GM19193 (cell line): Measurements from ENCODE around the gene HHEX.

Experiments used
- POLR2A ChIP-seq: IDR thresholded peaks from 4 replicates; pipeline ENCODE4 v1.6.1; 2011; ENCODE audit not compliant: insufficient read depth, insufficient read length; ENCODE audit errors: extremely low read depth

Gene HHEX

DNA sequence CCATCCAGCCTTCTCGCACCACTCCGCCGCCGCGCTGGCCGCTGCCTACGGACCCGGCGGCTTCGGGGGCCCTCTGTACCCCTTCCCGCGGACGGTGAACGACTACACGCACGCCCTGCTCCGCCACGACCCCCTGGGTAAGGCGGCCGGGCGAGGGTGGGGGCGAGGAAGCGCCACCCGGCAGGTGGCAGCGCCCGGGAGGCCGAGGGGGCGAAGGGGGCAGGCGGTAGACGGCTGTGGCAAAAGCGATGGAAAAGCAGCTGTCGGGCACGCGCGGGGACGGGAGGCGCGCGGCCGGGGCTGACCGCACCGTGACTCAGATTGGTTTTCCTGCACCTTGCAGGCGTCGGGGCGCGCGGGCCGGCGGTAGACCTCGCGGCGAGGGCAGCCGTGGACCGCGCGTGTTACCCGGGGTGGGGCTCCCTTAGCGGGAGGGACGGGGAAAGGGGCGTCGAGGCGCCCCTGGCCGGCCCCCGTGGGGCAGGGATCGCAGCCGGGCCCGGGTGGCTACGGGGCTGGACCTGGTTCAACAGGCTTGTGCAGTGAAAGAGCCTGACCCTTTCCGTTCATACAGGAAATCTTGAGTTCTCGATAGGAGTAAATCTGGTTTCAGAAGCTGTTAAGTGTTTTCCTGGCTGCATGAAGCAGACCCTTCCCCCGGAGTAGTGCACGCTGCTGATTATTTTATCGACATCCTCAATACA, 608 bp downstream of the HHEX start:
- TF ChIP-seq POLR2A: no peak

DNA sequence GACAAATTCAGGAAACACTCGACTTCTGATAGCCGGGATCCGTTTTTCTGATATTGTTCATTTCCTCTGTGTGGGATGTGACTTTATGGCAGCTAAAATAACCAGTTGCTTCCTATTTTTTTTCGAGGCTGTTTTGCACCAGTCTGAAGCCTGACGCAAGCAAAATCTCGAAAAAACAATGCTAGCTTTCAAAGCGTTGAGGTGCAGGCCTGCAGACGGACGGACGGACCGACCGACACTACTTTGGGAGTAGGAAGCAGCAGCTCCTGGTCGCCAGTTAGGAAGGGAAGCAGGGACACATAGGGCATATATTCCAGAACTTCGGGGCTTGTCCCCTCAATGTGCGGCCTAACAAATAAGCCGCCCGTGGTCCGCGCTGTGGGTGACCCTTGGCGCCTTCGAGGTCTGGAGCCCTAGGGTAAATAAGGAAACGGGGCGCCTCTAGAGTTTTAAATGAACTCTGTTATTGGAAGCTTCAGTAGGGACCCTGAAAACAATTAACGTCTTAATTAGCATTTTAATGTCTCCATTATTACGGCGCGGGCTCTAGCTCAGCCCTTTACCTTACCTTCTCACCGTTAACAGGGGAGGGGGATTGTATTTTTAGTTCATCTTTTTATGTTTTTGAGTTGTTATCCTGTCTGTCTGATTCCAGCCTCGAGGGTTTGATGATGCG, 1.3 kb downstream of the HHEX start:
- TF ChIP-seq POLR2A: no peak

DNA sequence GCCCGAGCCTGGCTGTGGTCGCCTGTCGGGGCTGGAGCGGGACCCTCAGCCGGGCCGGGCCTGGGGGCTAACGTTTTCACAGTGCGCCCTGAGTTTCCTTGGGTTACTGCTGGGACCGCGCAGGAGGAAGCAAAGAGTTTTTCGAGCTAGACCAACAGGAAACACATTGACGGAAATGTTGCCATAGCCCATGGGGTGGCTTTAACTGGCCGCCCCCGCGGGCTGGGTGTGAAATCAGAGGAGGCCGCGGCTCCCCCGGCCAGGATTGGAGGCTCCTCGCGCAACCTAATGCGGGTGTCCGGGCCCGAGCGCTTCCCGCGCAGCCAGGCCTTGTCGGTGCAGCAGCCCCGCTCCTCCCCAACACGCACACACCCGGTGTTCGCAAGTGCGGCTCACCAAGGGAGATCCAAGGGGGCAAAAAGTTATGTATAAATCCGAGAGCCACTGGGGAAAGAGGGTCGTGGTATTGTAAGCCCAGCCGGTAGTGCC, 1.9 kb downstream of the HHEX start:
- no peak for TF ChIP-seq POLR2A

DNA sequence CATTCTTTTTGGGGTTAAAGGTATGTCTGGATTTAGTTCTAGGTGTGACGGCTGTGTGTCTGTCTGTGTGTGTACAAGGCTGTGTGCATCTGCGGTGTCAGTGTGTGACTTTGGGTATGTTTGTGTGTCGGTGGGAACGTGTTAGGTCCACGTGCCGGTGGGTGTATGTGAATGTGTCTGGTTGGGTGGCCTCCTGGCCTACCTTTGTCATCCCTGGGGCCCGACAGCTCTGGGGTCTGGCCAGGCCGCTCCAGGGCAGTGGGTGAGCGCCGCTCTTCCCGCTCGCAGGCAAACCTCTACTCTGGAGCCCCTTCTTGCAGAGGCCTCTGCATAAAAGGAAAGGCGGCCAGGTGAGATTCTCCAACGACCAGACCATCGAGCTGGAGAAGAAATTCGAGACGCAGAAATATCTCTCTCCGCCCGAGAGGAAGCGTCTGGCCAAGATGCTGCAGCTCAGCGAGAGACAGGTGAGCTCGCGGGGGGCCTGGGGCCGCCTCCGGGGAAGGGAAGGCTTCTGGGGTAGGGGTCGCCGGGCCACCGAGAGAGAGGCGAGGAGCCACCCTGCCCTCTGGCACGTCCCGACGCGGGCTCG, 2.4 kb downstream of the HHEX start:
- no peak for TF ChIP-seq POLR2A

DNA sequence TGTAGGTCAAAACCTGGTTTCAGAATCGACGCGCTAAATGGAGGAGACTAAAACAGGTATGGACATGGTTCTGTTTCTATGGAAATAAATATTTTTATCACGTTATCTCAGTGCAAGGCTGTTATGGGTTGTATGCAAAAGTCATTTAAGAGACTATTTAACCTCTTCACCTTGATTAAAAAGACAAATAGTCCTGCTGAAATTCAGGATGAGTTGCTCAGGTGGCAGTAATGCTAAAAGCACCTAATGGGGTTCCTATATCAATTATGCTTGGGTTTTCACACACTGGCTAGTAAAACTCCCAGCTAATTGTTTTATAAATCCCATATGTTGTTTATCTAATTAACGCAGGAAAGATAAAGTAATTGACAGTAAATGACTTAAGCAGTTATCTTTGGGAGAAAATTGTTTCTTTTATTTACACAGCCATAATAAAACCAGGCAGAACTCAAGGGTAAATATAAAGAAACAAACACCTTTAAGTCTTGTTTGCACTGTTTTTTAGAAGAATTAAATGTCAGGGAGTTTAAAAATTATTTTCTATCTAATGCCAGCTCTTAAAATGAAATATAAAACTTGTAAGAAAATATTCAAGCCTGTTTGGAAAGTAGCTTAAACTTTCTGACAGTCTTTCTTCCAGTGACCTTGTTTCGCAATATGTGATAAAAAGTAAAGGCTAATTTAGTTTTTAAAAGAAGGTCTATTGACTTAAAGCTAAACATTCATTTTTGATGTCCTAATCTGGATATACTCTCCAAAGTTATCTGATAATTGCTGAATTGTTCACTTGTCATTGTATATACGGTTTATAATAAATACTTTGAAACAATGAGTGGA, 3.2 kb downstream of the HHEX start:
- no peak for TF ChIP-seq POLR2A

DNA sequence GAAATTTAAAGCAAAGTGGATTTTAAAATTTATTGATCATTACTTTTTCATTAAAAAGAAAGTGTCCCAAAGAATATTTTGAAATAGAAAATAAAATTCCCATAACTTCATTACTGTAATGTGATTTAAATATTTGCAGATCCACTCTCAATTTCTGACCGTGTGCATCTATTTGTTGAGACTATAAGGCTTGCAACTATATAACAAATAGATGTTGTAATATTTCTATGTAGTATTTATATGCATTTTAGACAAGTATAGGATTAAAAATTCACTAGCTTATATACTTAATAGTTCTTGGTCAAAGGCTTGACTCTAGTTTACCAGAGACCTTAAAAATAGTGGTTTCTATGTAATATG, 3.8 kb downstream of the HHEX start:
- TF ChIP-seq POLR2A: no peak

DNA sequence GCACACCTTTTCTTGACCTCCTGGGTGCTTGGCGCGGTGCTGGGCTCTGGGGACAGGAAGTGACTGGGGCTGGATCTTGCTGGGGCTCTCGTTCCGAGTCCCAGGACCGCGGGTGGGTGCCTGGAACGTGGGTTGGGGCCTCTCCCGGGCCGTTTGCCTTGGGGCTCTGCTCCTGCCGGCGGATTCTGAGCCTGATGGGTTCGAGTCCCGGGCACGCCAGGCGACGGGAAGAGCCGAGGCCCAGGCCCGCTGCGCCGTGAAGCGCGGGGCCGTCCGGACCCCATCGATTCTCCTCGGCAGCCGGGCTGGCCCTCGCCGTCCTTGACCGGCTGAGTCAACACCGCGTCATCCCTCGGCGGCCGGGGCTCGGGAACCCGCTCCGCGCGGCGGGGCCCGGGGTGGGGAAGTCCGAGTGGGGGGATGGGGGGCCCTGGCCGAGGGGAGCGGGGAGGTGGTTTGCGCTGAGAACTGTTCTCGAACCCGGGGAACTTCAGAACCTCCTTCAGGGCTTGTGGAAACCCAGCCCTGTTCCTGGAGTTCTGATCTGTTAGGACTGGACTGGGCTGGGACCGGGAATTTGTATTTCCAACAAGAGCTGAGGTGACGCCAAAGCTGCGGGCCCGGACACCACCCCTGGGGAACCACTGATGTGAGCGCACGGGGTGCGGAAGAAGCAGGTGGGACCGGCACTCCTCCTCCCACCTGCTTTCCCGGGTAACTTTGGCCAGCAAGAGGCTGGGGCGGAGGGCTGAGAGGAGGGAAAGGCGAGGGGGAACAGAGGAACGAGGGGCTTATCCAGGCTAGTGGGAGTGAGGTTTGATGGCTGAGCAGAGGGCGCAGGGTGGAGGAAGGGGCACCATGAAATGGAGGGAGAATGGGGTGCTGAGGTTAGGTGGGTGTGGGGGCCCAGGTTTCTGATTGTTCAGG, 6.2 kb downstream of the HHEX start:
- no peak for TF ChIP-seq POLR2A

DNA sequence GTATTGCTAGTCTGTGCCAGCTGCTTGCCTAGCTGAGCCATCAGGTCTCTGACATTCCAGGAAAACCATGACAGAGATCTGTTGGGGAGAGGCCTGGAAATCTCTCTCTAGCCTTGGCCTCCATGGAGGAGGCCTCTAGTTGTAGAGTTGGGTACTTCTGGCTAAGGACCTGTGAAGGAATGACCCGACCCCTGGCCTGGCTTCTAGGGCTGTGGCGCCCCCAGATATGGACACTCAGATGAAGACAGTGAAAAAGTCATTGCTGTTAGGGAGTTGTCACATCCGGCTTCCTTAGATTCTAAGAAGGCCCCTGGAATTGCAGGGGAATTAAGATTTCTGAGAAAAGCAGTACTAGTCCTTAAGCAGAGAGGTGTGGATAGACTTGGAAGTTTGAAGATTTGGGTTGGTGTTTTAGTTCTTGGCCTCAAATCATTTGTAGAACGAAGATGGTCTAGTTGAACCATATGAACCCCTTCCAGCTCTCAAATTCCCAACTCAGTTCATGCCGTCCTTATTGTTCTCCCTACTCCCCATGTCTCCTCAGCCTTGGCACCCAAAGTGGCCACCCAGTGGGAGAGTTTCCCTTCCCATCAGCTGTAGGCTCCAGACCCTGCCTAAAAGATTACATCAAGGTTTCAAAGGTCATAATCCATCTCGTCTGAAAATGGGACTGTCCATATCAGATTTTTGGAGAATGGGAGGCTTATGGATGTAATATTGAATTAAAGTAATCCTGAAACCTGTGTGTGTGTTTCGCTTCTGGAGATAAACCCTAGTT, 7.0 kb downstream of the HHEX start:
- no peak for TF ChIP-seq POLR2A

DNA sequence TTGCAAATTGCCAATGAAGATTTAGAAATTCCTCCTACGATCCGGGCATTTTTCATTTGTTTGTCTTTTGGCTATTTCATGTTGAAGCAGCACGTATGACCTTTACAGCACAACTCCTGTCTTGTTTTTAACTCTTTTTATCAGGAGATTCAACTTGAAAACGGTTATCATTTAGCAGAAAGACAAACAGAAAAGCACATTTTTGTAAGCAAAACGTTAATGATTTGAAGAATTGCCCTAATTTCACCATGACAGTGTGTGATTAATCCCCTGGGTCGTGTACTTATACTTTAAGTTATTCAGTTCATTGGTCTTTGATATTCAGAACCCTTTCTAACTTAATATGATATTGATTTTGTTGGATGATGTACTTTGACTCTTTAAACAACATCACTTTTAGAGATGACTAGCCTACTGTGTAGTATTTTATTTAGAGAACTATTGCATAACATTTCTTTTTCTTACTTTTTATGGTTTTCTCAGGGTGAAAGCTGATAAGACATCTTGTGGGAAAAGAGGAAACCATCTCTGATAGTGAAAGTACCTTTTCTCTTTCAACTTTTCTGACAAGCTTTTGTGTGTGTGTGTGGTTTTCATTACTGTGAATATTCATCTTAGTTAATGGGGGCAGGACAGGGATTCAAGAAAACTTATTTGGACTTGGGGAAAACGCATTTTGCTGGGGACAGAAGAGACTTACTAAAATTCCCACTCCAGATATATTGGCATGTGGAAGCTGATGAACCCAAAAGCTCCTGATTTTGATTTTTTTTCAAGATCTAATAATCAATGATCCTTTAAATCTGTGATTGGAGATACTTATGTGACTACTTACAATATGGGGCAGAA, 8.1 kb downstream of the HHEX start:
- TF ChIP-seq POLR2A: no peak

DNA sequence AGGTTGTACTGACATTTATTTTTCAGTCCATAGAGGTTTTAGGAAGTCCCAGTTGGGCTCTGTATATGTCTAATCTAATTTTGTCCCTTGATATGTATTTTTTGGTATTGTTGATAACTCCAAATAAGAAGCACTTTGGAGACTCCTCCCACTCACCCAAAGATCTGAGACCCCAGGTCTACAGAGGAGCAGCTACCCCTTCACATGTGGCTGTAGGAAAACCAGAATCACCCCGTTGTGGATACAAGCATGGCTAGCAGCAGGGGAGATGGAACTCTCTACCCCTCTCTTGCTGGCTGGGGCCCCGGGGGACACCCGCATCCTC, 9.4 kb downstream of the HHEX start:
- no peak for TF ChIP-seq POLR2A

DNA sequence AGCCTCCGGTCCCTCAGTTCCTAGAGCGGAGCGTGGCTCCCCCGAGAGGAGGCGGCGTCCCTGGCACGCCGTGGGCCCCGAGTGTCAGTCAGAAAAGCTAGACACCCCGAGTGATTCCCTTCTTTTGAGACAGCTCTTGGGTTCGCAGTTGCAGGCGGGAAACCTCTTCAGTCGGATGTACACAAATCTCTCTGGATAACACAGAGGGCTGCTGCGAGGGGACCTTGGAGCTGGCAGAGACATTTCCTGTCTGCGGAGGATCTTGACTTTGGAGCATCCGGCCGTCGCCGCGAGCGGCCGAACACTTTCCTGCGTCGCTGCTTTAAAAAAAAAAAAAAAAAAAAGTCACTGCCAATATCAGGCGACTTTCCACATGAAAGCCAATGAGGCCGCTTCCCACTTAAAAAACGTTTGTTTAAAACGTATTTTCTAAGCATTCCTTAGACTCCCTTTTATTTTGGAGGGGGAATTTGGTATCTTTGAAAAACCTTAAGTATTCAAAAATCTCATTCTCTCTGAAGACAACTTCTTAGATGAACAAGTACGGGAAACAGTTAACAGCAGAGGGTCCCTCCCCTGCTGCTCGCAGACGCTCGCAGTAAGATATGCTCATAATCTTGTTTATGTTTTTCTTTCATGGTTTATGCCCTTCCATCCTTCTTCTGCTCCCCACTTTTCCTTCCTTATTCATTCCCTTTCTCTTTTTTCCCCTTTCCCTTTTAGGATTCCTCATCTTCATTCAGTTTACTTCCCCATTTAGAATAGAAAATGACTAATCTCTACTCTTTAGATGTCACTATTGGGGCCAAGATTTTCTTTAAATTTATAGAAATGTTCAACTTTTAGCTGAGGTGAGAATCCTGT, 10.0 kb downstream of the HHEX start:
- no peak for TF ChIP-seq POLR2A
